OCI-LY3 (cell line): Measurements from ENCODE around the gene PPP1R3C.
A peak's percentile ranks its signal among the peaks of the same experiment; 100 is the strongest.

Experiments
- H2AFZ ChIP-seq: fragments of 200-600, 300-600 bp; shearing (Covaris generic); 2 replicates; pipeline ENCODE4 v1.6.0; 2014; ENCODE audit warnings: antibody characterized with exemption, low read depth, low read length
- H3K27ac ChIP-seq: fragments of 200-600, 300-600 bp; sonication (generic); 2 replicates; pipeline ENCODE4 v1.5.1; 2014; ENCODE audit warnings: mild to moderate bottlenecking, low read length, moderate library complexity, mixed read lengths
- H3K27me3 ChIP-seq: fragments of 200-600, 300-600 bp; sonication (generic); 2 replicates; pipeline ENCODE4 v1.6.1; 2014; ENCODE audit warnings: low read depth, low read length, mixed read lengths
- H3K36me3 ChIP-seq: fragments of 200-600, 300-600 bp; sonication (generic); replicated peaks from 2 replicates; pipeline ENCODE3; 2014; ENCODE audit warnings: low read depth, low read length, mixed read lengths
- H3K4me1 ChIP-seq: fragments of 300-600, 200-600 bp; sonication (generic); 2 replicates; pipeline ENCODE4 v1.6.1; 2014; ENCODE audit warnings: low read length, mixed read lengths
- H3K4me2 ChIP-seq: fragments of 200-600, 300-600 bp; sonication (generic); 2 replicates; pipeline ENCODE4 v1.6.1; 2014; ENCODE audit warnings: low read length, mixed read lengths
- H3K4me3 ChIP-seq: fragments of 300-600, 200-600 bp; sonication (generic); 2 replicates; pipeline ENCODE4 v1.5.1; 2014; ENCODE audit warnings: antibody characterized with exemption, mild to moderate bottlenecking, low read length, moderate library complexity
- H3K79me2 ChIP-seq: fragments of 300-600, 200-600 bp; shearing (Covaris generic); 2 replicates; pipeline ENCODE4 v1.6.1; 2014; ENCODE audit warnings: mild to moderate bottlenecking, low read length, mixed read lengths
- H3K9ac ChIP-seq: fragments of 300-600, 200-600 bp; shearing (Covaris generic); 2 replicates; pipeline ENCODE4 v1.6.0; 2014; ENCODE audit warnings: mild to moderate bottlenecking, low read length, moderate library complexity
- H3K9me3 ChIP-seq: fragments of 200-600, 300-600 bp; shearing (Covaris generic); 2 replicates; pipeline ENCODE4 v1.6.1; 2014; ENCODE audit warnings: low read length, mixed read lengths; ENCODE audit not compliant: insufficient read depth
- H4K20me1 ChIP-seq: fragments of 200-600, 300-600 bp; sonication (generic); 2 replicates; pipeline ENCODE4 v1.6.1; 2016; ENCODE audit warnings: low read length, mixed read lengths; ENCODE audit not compliant: insufficient read depth
- CTCF ChIP-seq: fragments of 200-600, 300-600 bp; sonication (generic); IDR thresholded peaks from 2 replicates; pipeline ENCODE4 v1.5.1; 2014; ENCODE audit warnings: antibody characterized with exemption, low read length, low read depth
- EZH2phosphoT487 ChIP-seq: fragments of 200-600 bp; shearing (Covaris generic); IDR thresholded peaks from 2 replicates; pipeline ENCODE4 v1.6.1; 2018; ENCODE audit warnings: antibody characterized with exemption, mixed run types, low read depth

The PPP1R3C gene

GRCh38 chr10:91643700-91644099 is 10.8 kb upstream of the PPP1R3C start:
- no peaks in the 10 kb centered on the region for H3K4me1 ChIP-seq
- H3K4me2 ChIP-seq: no peak overlapping the region
- H3K9me3 ChIP-seq: no peaks in the 10 kb centered on the region
- H3K27ac ChIP-seq: no peak overlapping the region
- H3K36me3 ChIP-seq: no peaks in the 10 kb centered on the region
- H3K79me2 ChIP-seq: no peaks in the 10 kb centered on the region
- H2AFZ ChIP-seq: no peak overlapping the region
- H4K20me1 ChIP-seq: no peaks in the 10 kb centered on the region
- TF ChIP-seq EZH2phosphoT487 (no peak), CTCF (peak; percentile 20; the same call in 1 of the 2 replicates)
- no peaks in the 10 kb centered on the region for H3K27me3 ChIP-seq
- no peak overlapping the region for H3K9ac ChIP-seq
- no peak overlapping the region for H3K4me3 ChIP-seq

- Histone ChIP-seq H3K4me1 (no peaks in the 10 kb centered on the region), H3K27ac (no peak overlapping the region), H3K4me2 (no peak overlapping the region), H3K27me3 (no peaks in the 10 kb centered on the region), H3K79me2 (no peaks in the 10 kb centered on the region), H3K9me3 (no peaks in the 10 kb centered on the region), H3K4me3 (no peak overlapping the region), H4K20me1 (no peaks in the 10 kb centered on the region), H3K36me3 (no peaks in the 10 kb centered on the region), H2AFZ (no peak overlapping the region), H3K9ac (no peak overlapping the region)
- TF ChIP-seq EZH2phosphoT487 (no peak), CTCF (no peak)
Observed at GRCh38 chr10:91642831-91643692, 10.2 kb upstream of the PPP1R3C start.

- H3K9ac ChIP-seq: no peak overlapping the region
- no peak overlapping the region for H3K4me3 ChIP-seq
Observed at GRCh38 chr10:91636892-91637291, 4.0 kb upstream of the PPP1R3C start.

More at GRCh38 chr10:91636892-91637291, 4.0 kb upstream of the PPP1R3C start:
- no peaks in the 10 kb centered on the region for H3K79me2 ChIP-seq
- H3K4me2 ChIP-seq: no peak overlapping the region
- no peaks in the 10 kb centered on the region for H3K9me3 ChIP-seq
- no peak overlapping the region for H3K27ac ChIP-seq
- no peaks in the 10 kb centered on the region for H3K36me3 ChIP-seq
- no peak overlapping the region for H2AFZ ChIP-seq
- peaks cover 10% of the 10 kb centered on the region for H3K4me1 ChIP-seq
- no peaks in the 10 kb centered on the region for H3K27me3 ChIP-seq
- no peak for TF ChIP-seq CTCF
- TF ChIP-seq EZH2phosphoT487: no peak
- H4K20me1 ChIP-seq: no peaks in the 10 kb centered on the region
